ENCODE results near the gene NFAT5.

Gene NFAT5

DNA sequence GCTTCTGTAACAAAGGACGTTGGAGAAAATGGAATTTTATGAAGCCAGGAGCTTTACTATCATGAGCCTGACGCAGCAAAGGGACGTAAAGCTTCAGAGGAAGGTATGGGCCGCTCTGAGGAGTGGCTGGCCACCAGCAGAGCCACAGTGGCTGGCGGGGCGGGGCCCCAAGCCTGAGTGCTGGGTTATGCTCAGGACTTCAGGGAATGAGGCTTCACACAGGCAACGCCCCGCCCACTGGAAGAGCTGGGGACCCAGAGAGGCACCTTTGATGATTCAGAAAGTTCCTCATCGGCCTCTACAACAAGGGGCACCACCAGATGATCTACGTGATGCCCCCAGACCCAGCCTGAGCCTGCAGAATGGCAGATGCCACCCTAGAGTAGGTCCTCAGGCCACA, 180.2 kb downstream of the NFAT5 start:
- DNase-seq: no peak

DNA sequence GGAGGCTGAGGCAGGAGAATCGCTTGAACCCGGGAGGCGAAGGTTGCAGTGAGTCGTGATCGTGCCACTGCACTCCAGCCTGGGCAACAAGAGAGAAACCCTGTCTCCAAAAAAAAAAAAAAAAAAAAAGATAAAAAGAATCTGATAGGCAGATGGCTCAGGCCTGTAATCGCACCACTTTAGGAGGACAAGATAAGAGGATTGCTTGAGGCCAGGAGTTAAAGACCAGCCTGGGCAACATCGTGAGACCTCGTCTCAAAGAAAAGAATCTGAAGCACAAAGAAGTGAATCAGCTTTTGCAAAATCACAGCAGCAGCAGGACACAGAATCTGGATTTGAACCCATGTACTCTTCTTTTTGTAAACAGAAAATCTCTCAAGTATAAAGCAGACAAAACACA, 181.3 kb downstream of the NFAT5 start:
- DNase-seq: no peak

DNA sequence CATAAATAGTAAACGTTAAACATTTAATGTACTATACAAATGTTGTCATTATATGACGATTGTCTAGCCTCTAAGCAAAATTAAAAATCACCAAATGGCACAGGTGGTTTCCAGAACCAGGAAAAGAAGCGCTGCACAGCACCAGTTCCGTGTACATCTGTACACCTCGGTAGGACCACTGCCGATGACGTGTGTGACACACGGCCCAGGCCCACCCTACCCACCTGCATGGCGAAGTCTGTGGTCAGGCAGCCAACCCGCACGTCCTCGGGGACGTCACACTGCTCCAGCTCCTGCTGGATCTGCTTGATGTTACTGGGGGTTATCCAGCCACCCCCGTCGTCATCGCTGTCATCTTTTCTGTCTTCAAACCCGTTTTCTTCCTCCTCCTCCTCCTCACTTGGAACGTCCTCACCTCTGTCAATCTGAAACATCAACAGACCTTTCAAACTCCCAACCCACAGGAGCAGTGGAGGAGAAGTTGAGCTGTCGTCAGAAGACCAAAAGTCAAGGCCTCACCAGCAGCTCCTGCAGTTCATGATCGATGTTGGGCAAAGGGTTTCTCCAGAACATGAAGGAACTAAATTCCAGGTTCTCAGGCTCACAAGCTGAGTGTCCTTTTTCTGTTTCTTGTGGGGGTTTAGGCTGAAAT, 183.1 kb downstream of the NFAT5 start:
- DNase-seq: no peak

DNA sequence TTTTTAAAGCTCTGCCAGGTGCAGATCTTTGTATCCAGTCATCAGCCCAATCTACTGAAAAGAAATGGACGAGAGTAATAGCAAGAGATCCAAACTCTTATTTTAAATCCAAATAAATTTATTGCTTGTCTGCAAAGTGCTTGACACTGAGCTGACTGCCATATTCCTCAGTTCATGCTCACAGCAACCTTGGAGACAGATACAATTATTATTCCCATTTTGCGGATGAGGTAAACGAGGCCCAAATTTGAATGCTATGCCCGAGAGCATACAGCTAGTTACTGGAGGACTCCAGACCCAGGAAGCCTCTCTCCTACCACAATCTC, 188.3 kb downstream of the NFAT5 start:
- no peak for DNase-seq
